SK-N-SH (cell line): ENCODE data around the gene LACTB. TPM values are rescaled to one million over a fixed set of nuclear protein-coding genes. Genes with fewer than 3 reads are reported as not detected.

Experiments
- CTCF ChIA-PET: fragments of 300-600, 350-600 bp; formaldehyde crosslinking; extraction: SDS; loops from one replicate; lab custom pipeline; 2021; lab: Yijun Ruan, JAX
- POLR2A ChIA-PET: fragments of 350-600 bp; sonication (Branson Sonifier 250); formaldehyde crosslinking; extraction: SDS; loops from one replicate; lab custom pipeline; 2020; ENCODE audit warnings: antibody characterized with exemption, inconsistent platforms; lab: Yijun Ruan, JAX
- DNase-seq: peaks from one replicate; pipeline ENCODE4 v3.0.0; 2012
- H2AFZ ChIP-seq: fragments of 200-600 bp; sonication (generic); 2 replicates; pipeline ENCODE4 v1.8.1; 2016; ENCODE audit warnings: antibody characterized with exemption, mild to moderate bottlenecking, low read depth
- H3F3A ChIP-seq: fragments of 200-600 bp; sonication (generic); replicated peaks from 2 replicates; pipeline ENCODE3; 2016; ENCODE audit warnings: antibody characterized with exemption, mild to moderate bottlenecking; ENCODE audit not compliant: insufficient read depth
- H3K27ac ChIP-seq, 2 experiments: fragments of 200-500 bp in 1 of 2; fragments of 200-600 bp in 1 of 2; sonication (Bioruptor generic) in 1 of 2; sonication (generic), shearing (Covaris generic) in 1 of 2; 2 replicates each; pipeline versions ENCODE4 v1.5.1 to v1.6.1; 2014 to 2016; ENCODE audit warnings: low read depth in 2 of 2, inconsistent platforms in 1 of 2, low read length in 1 of 2, mild to moderate bottlenecking in 1 of 2, mixed read lengths in 1 of 2
- H3K27me3 ChIP-seq: fragments of 200-600 bp; sonication (generic), shearing (Covaris generic); 2 replicates; pipeline ENCODE4 v1.6.1; 2016; ENCODE audit warnings: mixed run types; ENCODE audit not compliant: insufficient read depth
- H3K36me3 ChIP-seq, 2 experiments: fragments of 200-500 bp in 1 of 2; fragments of 200-600 bp in 1 of 2; sonication (Bioruptor generic) in 1 of 2; sonication (generic) in 1 of 2; replicated peaks in 1 of 2; 2 replicates each; pipeline versions ENCODE3 to v1.5.1; 2014 to 2016; ENCODE audit warnings: low read length in 1 of 2, mild to moderate bottlenecking in 1 of 2; ENCODE audit not compliant: insufficient read depth in 2 of 2, control insufficient read depth in 1 of 2
- H3K4me1 ChIP-seq, 2 experiments: fragments of 200-500 bp in 1 of 2; fragments of 200-600 bp in 1 of 2; sonication (Bioruptor generic) in 1 of 2; sonication (generic), shearing (Covaris generic) in 1 of 2; 2 replicates each; pipeline versions ENCODE4 v1.5.1 to v1.6.1; 2014 to 2016; ENCODE audit warnings: low read depth in 1 of 2, low read length in 1 of 2, mixed run types in 1 of 2; ENCODE audit not compliant: insufficient read depth in 2 of 2, control insufficient read depth in 1 of 2
- H3K4me2 ChIP-seq: fragments of 200-600 bp; sonication (generic), shearing (Covaris generic); 2 replicates; pipeline ENCODE4 v1.6.1; 2017; ENCODE audit warnings: mixed run types
- H3K4me3 ChIP-seq, 2 experiments: fragments of 200-500 bp in 1 of 2; fragments of 200-600 bp in 1 of 2; sonication (Bioruptor generic) in 1 of 2; sonication (generic), shearing (Covaris generic) in 1 of 2; 2 replicates each; pipeline versions ENCODE4 v1.5.1 to v1.8.1; 2014 to 2016; ENCODE audit warnings: low read depth in 2 of 2, inconsistent platforms in 1 of 2, low read length in 1 of 2, mild to moderate bottlenecking in 1 of 2, mixed read lengths in 1 of 2, moderate library complexity in 1 of 2
- H3K79me2 ChIP-seq: fragments of 200-600 bp; sonication (generic); 2 replicates; pipeline ENCODE4 v1.8.1; 2017; ENCODE audit warnings: mild to moderate bottlenecking; ENCODE audit not compliant: insufficient read depth
- H3K9ac ChIP-seq: fragments of 200-600 bp; sonication (generic); 2 replicates; pipeline ENCODE4 v1.6.1; 2017; ENCODE audit warnings: mixed run types
- H3K9me2 ChIP-seq: fragments of 200-600 bp; sonication (generic); 2 replicates; pipeline ENCODE4 v1.6.1; 2017; ENCODE audit warnings: mixed run types
- H3K9me3 ChIP-seq: fragments of 200-600 bp; sonication (generic); 2 replicates; pipeline ENCODE4 v1.6.1; 2017; ENCODE audit warnings: mixed run types, mild to moderate bottlenecking, moderate library complexity
- H4K20me1 ChIP-seq: fragments of 200-600 bp; sonication (generic); 2 replicates; pipeline ENCODE4 v1.6.1; 2017; ENCODE audit warnings: mild to moderate bottlenecking, mixed run types; ENCODE audit not compliant: insufficient read depth
- CHD2 ChIP-seq: fragments of 150-350 bp; IDR thresholded peaks from 2 replicates; pipeline ENCODE4 v1.6.1; 2018; ENCODE audit warnings: low read length; ENCODE audit not compliant: partially characterized antibody
- EP300 ChIP-seq, 2 experiments: IDR thresholded peaks; 2 replicates each; pipeline versions ENCODE4 v1.4.0 to v1.6.1; 2012; ENCODE audit warnings: borderline replicate concordance in 1 of 2, low read depth in 1 of 2, low read length in 1 of 2
- EZH2phosphoT487 ChIP-seq: fragments of 200-600 bp; sonication (generic); IDR thresholded peaks from 2 replicates; pipeline ENCODE4 v1.6.1; 2017; ENCODE audit warnings: low read depth, mixed run types, mild to moderate bottlenecking, antibody characterized with exemption, moderate library complexity, borderline replicate concordance
- FOSL2 ChIP-seq: IDR thresholded peaks from 2 replicates; pipeline ENCODE4 v1.4.0; 2012; ENCODE audit warnings: low read depth, mild to moderate bottlenecking, moderate library complexity, borderline replicate concordance
- FOXM1 ChIP-seq: IDR thresholded peaks from 2 replicates; pipeline ENCODE4 v1.4.0; 2012; ENCODE audit warnings: low read depth, mild to moderate bottlenecking
- GATA2 ChIP-seq: sonication (generic); formaldehyde crosslinking; IDR thresholded peaks from 2 replicates; pipeline ENCODE4 v1.5.0; 2020; ENCODE audit warnings: mild to moderate bottlenecking, missing genetic modification reagents
- IRF3 ChIP-seq: fragments of 150-350 bp; IDR thresholded peaks from 2 replicates; pipeline ENCODE4 v1.6.1; 2016; ENCODE audit warnings: mild to moderate bottlenecking, low read depth, low read length
- MEF2A ChIP-seq: IDR thresholded peaks from 2 replicates; pipeline ENCODE4 v1.4.0; 2012; ENCODE audit warnings: low read depth, borderline replicate concordance
- MXI1 ChIP-seq: IDR thresholded peaks from 2 replicates; pipeline ENCODE4 v1.6.1; 2012; ENCODE audit warnings: mild to moderate bottlenecking, low read depth, low read length, improper control_type of control experiment
- NRF1 ChIP-seq: IDR thresholded peaks from 2 replicates; pipeline ENCODE4 v1.6.1; 2012; ENCODE audit warnings: low read depth, mild to moderate bottlenecking, low read length
- PBX3 ChIP-seq: IDR thresholded peaks from 2 replicates; pipeline ENCODE4; 2012
- POLR2AphosphoS5 ChIP-seq: IDR thresholded peaks from 2 replicates; pipeline ENCODE4 v1.6.1; 2012; ENCODE audit warnings: low read depth, low read length
- RAD21 ChIP-seq: IDR thresholded peaks from 2 replicates; pipeline ENCODE4 v1.6.1; 2012; ENCODE audit warnings: mild to moderate bottlenecking, low read length
- RCOR1 ChIP-seq: fragments of 150-350 bp; IDR thresholded peaks from 2 replicates; pipeline ENCODE4 v1.6.1; 2017; ENCODE audit warnings: antibody characterized with exemption, low read length
- RFX5 ChIP-seq: IDR thresholded peaks from 2 replicates; pipeline ENCODE4 v1.6.1; 2012; ENCODE audit warnings: mild to moderate bottlenecking, improper control_type of control experiment, low read length
- SIN3A ChIP-seq: IDR thresholded peaks from 2 replicates; pipeline ENCODE4 v1.6.1; 2012; ENCODE audit warnings: low read depth, mild to moderate bottlenecking, low read length, moderate library complexity, borderline replicate concordance
- TAF1 ChIP-seq: IDR thresholded peaks from 2 replicates; pipeline ENCODE4 v1.6.1; 2012; ENCODE audit warnings: low read depth, mild to moderate bottlenecking, low read length, moderate library complexity, borderline replicate concordance
- WGBS: methylation state at CpG from one replicate; pipeline ENCODE4 v1.1.6; 2017; ENCODE audit warnings: low lambda C conversion rate; 5-methylcytosine and 5-hydroxymethylcytosine counted together
- polyA plus RNA-seq, 3 experiments: library from polyadenylated mRNA; depleted of rRNA; stranded (reverse); fragments of >200 nt; gene quantifications; 2 replicates each; pipeline ENCODE4 v1.2.3, GENCODE V29; 2012
- TF ChIP-seq, protein P1 (sequence below): fragments of 200-600 bp; sonication (generic); IDR thresholded peaks from 2 replicates; pipeline ENCODE4 v1.6.1; 2017; ENCODE audit warnings: antibody characterized with exemption, mild to moderate bottlenecking, moderate library complexity

LACTB gene
- polyA plus RNA-seq, 1 of the 3 experiments (the other 2 are of a cell fraction), result 23.3 TPM

DNA sequence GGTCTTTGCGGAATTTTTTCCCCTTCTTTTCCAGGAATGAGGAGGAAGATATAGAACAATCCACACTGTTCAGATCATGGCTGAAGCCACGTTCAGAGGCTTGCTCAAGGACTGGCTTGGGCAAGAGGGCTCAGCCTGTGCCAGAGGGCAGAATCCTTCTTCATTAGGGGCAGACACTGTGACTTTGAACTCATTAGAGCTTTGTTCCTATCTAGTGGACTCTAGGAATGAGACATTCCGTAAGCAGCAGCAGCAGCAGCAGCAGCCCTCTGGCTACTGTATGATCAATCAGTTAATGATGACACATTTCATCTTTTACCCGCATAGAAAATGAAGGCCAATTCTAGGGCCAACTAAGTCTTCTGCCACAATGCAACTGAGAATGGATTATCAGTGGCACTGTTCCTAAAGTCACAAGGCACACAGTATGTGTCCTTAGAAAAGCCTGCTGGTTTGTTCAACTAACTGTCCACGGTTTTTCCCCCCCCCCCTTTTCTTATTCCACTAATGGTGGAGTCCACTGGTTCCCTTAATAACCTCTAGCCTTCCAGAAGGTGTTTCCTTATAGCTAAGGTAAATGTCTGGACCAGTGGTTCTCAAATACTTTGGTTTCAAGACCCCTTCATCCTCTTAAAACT, 66.0 kb downstream of the LACTB start:
- Histone ChIP-seq H3K4me3 (no peak overlapping the region), H3K4me1 (peaks cover 5 to 9% of the 10 kb centered on the region in 2 experiments; a peak in 3 of 4 replicates), H3F3A (peaks cover 8% of the 10 kb centered on the region), H4K20me1 (no peaks in the 10 kb centered on the region), H3K9me3 (no peaks in the 10 kb centered on the region), H2AFZ (no peak overlapping the region), H3K9me2 (no peaks in the 10 kb centered on the region), H3K4me2 (no peak overlapping the region), H3K27ac (no peak overlapping the region), H3K27me3 (no peaks in the 10 kb centered on the region), H3K36me3 (no peaks in the 10 kb centered on the region), H3K9ac (no peak overlapping the region), H3K79me2 (peaks cover 28% of the 10 kb centered on the region)
- POLR2A ChIA-PET, result no interaction called here
- no peak for DNase-seq
- CTCF ChIA-PET, result no interaction called here
- WGBS, result 87% methylated on average over 5 of the region's 5 CpGs
- TF ChIP-seq, protein P1, sequence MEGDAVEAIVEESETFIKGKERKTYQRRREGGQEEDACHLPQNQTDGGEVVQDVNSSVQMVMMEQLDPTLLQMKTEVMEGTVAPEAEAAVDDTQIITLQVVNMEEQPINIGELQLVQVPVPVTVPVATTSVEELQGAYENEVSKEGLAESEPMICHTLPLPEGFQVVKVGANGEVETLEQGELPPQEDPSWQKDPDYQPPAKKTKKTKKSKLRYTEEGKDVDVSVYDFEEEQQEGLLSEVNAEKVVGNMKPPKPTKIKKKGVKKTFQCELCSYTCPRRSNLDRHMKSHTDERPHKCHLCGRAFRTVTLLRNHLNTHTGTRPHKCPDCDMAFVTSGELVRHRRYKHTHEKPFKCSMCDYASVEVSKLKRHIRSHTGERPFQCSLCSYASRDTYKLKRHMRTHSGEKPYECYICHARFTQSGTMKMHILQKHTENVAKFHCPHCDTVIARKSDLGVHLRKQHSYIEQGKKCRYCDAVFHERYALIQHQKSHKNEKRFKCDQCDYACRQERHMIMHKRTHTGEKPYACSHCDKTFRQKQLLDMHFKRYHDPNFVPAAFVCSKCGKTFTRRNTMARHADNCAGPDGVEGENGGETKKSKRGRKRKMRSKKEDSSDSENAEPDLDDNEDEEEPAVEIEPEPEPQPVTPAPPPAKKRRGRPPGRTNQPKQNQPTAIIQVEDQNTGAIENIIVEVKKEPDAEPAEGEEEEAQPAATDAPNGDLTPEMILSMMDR, result no peak
- TF ChIP-seq POLR2AphosphoS5, result no peak
- TF ChIP-seq EZH2phosphoT487, result no peak
- no peak for TF ChIP-seq PBX3
- no peak for TF ChIP-seq FOSL2
- TF ChIP-seq FOXM1, result no peak
- no peak for TF ChIP-seq NRF1
- TF ChIP-seq IRF3, result no peak
- no peak for TF ChIP-seq EP300 (IDR thresholded peaks at IDR 0.05; ENCODE audit: borderline replicate concordance in 1 of 2, low read depth in 1 of 2, low read length in 1 of 2)

- CTCF ChIA-PET, result interaction anchor here (0.7 kb wide), 1 partner anchor 106 kb away, joined by 3 read pairs; no protein-coding TSS in a partner anchor
- H3K9me2 ChIP-seq, result no peaks in the 10 kb centered on the region
- TF ChIP-seq RCOR1 (no peak), EZH2phosphoT487 (no peak), RAD21 (no peak), SIN3A (no peak), FOSL2 (no peak), GATA2 (CRISPR knock-in tag) (no peak), PBX3 (no peak), TAF1 (no peak), NRF1 (no peak), RFX5 (no peak), MEF2A (no peak), CHD2 (no peak), MXI1 (no peak), FOXM1 (no peak)
Measured at GRCh38 chr15:63188247-63188925, 66.7 kb downstream of the LACTB start.

More at GRCh38 chr15:63188247-63188925, 66.7 kb downstream of the LACTB start:
- Histone ChIP-seq H3K27me3 (no peaks in the 10 kb centered on the region), H3K4me3 (peak overlapping the region; percentile 52 to 84), H3K4me2 (peak overlapping the region; percentile 84), H3F3A (peaks cover 8% of the 10 kb centered on the region), H3K4me1 (peaks cover 5 to 10% of the 10 kb centered on the region in 2 experiments; a peak in 3 of 4 replicates), H3K79me2 (peaks cover 35% of the 10 kb centered on the region), H3K9ac (peak overlapping the region; percentile 69), H4K20me1 (no peaks in the 10 kb centered on the region), H3K27ac (peak overlapping the region; percentile 61 to 75; a peak in 3 of 4 replicates), H2AFZ (peak overlapping the region; percentile 96), H3K36me3 (no peaks in the 10 kb centered on the region), H3K9me3 (no peaks in the 10 kb centered on the region)
- POLR2A ChIA-PET, result interaction anchor here (1.0 to 1.6 kb wide), 3 partner anchors 10 to 88 kb away, joined by 3 to 7 read pairs (median 5); partner anchors contain the start of gene RPS27L
- 61% methylated on average over 10 of the region's 10 CpGs for WGBS
- DNase-seq, result no peak
